ENCODE data around the gene RAD18.

- TF ChIP-seq, protein P1, sequence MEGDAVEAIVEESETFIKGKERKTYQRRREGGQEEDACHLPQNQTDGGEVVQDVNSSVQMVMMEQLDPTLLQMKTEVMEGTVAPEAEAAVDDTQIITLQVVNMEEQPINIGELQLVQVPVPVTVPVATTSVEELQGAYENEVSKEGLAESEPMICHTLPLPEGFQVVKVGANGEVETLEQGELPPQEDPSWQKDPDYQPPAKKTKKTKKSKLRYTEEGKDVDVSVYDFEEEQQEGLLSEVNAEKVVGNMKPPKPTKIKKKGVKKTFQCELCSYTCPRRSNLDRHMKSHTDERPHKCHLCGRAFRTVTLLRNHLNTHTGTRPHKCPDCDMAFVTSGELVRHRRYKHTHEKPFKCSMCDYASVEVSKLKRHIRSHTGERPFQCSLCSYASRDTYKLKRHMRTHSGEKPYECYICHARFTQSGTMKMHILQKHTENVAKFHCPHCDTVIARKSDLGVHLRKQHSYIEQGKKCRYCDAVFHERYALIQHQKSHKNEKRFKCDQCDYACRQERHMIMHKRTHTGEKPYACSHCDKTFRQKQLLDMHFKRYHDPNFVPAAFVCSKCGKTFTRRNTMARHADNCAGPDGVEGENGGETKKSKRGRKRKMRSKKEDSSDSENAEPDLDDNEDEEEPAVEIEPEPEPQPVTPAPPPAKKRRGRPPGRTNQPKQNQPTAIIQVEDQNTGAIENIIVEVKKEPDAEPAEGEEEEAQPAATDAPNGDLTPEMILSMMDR (IDR thresholded peaks at IDR 0.05; ENCODE audit: low read length) = no peak
- TF ChIP-seq EZH2phosphoT487 (IDR thresholded peaks at IDR 0.05; ENCODE audit: low read length) = no peak
- TF ChIP-seq EZH2 (optimal IDR thresholded peaks at IDR 0.05; ENCODE audit: low read depth, low read length) = no peak
Observed at GRCh38 chr3:8996216-8996615, 32.9 kb upstream of the RAD18 start.
